Right lobe of liver (tissue), 4 donors: Measurements from ENCODE around the gene MBNL2.

Source experiments
- POLR2A ChIP-seq: fragments of 450-650 bp; IDR thresholded peaks from one replicate; pipeline ENCODE4 v1.6.1; 2017; ENCODE audit warnings: antibody characterized with exemption, mild to moderate bottlenecking
- TF ChIP-seq, protein P1 (sequence below), 4 donors: fragments of 200-600 bp in 3 of 4; fragments of 450-650 bp in 1 of 4; IDR thresholded peaks; one replicate each; pipeline versions ENCODE4 v1.5.1 to v1.8.0; 2016 to 2022; ENCODE audit warnings: antibody characterized with exemption in 4 of 4, mild to moderate bottlenecking in 2 of 4
- donor health status: DM: no; HTN: no; CAD: no.
- donor health status: DM: no; HTN: no; CAD: no.
- donor health status: DM: no; HTN: yes; CAD: no.

DNA sequence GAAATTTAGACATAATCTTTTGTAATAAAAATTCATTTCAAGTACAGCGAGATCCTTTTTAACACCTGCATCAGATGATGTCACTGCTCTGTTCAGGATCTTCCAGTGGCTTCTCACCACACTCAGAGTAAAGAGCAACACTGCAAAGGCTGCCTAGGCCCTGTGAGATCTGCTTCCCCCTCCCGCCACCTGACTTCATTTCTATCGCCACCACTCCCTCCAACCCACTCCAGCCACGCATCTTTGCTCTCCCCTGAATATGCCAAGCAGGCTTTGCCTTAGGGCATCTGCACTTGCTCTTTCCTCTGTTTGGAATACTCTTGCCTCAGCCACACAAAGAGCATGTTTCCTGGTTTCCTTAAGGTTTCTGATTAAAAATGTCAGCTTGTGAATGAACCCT, 58.3 kb downstream of the MBNL2 start:
- TF ChIP-seq, protein P1, sequence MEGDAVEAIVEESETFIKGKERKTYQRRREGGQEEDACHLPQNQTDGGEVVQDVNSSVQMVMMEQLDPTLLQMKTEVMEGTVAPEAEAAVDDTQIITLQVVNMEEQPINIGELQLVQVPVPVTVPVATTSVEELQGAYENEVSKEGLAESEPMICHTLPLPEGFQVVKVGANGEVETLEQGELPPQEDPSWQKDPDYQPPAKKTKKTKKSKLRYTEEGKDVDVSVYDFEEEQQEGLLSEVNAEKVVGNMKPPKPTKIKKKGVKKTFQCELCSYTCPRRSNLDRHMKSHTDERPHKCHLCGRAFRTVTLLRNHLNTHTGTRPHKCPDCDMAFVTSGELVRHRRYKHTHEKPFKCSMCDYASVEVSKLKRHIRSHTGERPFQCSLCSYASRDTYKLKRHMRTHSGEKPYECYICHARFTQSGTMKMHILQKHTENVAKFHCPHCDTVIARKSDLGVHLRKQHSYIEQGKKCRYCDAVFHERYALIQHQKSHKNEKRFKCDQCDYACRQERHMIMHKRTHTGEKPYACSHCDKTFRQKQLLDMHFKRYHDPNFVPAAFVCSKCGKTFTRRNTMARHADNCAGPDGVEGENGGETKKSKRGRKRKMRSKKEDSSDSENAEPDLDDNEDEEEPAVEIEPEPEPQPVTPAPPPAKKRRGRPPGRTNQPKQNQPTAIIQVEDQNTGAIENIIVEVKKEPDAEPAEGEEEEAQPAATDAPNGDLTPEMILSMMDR (IDR thresholded peaks at IDR 0.05) = no peak
- TF ChIP-seq POLR2A = no peak
